Measurements from ENCODE around the gene DDX23.

DNA sequence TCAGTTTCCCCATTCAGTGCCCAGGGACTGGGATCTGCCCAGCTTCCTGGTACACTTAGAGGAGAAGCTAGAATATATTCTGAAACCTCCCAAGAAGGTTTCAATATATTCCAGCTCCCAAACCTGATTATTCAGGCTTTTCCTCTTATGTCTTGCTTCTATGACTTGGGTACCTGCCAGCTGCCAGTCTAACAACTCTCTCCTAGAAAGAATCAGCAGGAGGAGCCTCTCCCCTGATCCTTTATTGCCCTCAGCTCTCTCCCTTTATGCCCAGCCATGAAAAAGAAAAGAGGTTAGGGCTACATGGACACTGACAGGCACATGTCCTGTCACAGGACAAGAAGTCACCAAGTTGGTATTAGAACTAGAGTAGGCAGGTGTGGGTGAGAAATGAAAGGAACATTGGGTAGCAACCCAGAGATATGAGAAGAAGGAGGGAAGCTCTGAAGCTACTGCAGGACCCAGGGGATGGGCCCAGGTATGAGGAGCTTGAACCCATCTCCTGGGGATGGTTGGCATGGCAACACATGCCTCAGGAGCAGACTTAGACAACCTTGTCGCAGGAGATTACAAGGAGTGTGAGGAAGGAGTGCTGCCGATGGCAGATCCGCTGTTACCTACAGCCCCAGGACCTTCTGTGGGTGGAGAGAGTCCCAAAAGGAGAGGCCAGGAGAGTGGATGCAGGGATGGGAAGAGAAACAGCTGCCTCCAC is 35.7 kb downstream of the DDX23 start:
- TF ChIP-seq, protein P1, sequence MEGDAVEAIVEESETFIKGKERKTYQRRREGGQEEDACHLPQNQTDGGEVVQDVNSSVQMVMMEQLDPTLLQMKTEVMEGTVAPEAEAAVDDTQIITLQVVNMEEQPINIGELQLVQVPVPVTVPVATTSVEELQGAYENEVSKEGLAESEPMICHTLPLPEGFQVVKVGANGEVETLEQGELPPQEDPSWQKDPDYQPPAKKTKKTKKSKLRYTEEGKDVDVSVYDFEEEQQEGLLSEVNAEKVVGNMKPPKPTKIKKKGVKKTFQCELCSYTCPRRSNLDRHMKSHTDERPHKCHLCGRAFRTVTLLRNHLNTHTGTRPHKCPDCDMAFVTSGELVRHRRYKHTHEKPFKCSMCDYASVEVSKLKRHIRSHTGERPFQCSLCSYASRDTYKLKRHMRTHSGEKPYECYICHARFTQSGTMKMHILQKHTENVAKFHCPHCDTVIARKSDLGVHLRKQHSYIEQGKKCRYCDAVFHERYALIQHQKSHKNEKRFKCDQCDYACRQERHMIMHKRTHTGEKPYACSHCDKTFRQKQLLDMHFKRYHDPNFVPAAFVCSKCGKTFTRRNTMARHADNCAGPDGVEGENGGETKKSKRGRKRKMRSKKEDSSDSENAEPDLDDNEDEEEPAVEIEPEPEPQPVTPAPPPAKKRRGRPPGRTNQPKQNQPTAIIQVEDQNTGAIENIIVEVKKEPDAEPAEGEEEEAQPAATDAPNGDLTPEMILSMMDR (IDR thresholded peaks at IDR 0.05) = no peak
- no peak for TF ChIP-seq POLR2A (IDR thresholded peaks at IDR 0.05)
- TF ChIP-seq EP300 (IDR thresholded peaks at IDR 0.05) = no peak
